ENCODE data around the gene ST3GAL3.

ST3GAL3 gene

GRCh38 chr1:43819357-43819756 lies 112.0 kb downstream of the ST3GAL3 start:
- in situ Hi-C loops (cut with MboI; ENCODE audit: low pct_unique_long_range_greater_than_20kb, low sequenced_read_pairs, unreplicated experiment), result no loop called here
- TF ChIP-seq CTCF (IDR thresholded peaks at IDR 0.05; ENCODE audit: extremely low read depth, insufficient read depth, missing control alignments), result no peak
- no peak for DNase-seq (ENCODE audit: low spot score)

GRCh38 chr1:43821471-43821870 lies 114.1 kb downstream of the ST3GAL3 start:
- DNase-seq (ENCODE audit: low spot score), result no peak
- in situ Hi-C loops (cut with MboI; ENCODE audit: low pct_unique_long_range_greater_than_20kb, low sequenced_read_pairs, unreplicated experiment), result no loop called here
- no peak for TF ChIP-seq CTCF (IDR thresholded peaks at IDR 0.05; ENCODE audit: extremely low read depth, insufficient read depth, missing control alignments)

- in situ Hi-C loops (cut with MboI; ENCODE audit: low pct_unique_long_range_greater_than_20kb, low sequenced_read_pairs, unreplicated experiment), result no loop called here
- TF ChIP-seq CTCF (IDR thresholded peaks at IDR 0.05; ENCODE audit: extremely low read depth, insufficient read depth, missing control alignments), result no peak
Observed at GRCh38 chr1:43822040-43822690, 114.8 kb downstream of the ST3GAL3 start.

GRCh38 chr1:43824795-43825194 lies 117.5 kb downstream of the ST3GAL3 start:
- TF ChIP-seq CTCF (IDR thresholded peaks at IDR 0.05; ENCODE audit: extremely low read depth, insufficient read depth, missing control alignments), result no peak
- DNase-seq (ENCODE audit: low spot score), result no peak
- in situ Hi-C loops (cut with MboI; ENCODE audit: low pct_unique_long_range_greater_than_20kb, low sequenced_read_pairs, unreplicated experiment), result no loop called here

More at GRCh38 chr1:43822040-43822690, 114.8 kb downstream of the ST3GAL3 start:
- DNase-seq (ENCODE audit: low spot score), result no peak

- TF ChIP-seq CTCF (IDR thresholded peaks at IDR 0.05; ENCODE audit: extremely low read depth, insufficient read depth, missing control alignments), result no peak
- in situ Hi-C loops (cut with MboI; ENCODE audit: low pct_unique_long_range_greater_than_20kb, low sequenced_read_pairs, unreplicated experiment), result no loop called here
- DNase-seq (ENCODE audit: low spot score), result no peak
Observed at GRCh38 chr1:43828574-43828973, 121.2 kb downstream of the ST3GAL3 start.

- DNase-seq (ENCODE audit: low spot score), result no peak
- in situ Hi-C loops (cut with MboI; ENCODE audit: low pct_unique_long_range_greater_than_20kb, low sequenced_read_pairs, unreplicated experiment), result no loop called here
- no peak for TF ChIP-seq CTCF (IDR thresholded peaks at IDR 0.05; ENCODE audit: extremely low read depth, insufficient read depth, missing control alignments)
Observed at GRCh38 chr1:43830802-43831201, 123.5 kb downstream of the ST3GAL3 start.
